ENCODE results near the gene CYB5RL.

CYB5RL gene

DNA sequence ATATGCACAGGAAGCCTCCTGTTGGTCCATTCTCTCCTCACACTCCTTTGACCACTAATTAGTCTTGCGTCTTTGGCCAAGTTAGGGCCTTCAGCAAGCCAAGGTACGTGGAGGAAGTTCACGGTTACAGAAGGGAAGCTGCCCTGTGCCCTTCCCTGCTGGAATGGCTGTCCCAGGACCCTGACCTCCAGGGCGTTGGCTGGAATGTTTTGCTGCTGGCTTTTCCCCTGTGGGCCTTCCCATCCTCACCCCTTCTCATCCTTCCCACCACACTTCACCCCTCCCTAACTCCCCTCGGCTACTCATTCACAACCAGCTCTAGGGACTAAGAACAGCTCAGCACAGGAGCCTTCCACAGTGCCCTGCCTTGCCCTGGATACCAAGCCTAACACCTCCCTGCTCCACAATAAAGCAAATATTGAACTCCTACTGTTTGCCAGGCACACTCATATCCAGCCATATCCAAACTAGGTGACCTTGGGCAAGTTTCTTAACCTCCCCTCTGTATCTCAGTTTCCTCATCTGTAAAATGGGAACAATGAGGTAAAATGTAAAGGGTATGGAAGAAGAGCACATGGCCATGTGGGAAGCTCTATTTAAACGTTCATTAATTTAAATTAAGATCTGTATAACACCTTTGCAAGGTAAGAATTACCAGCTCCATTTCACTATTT, 38.2 kb downstream of the CYB5RL start:
- DNase-seq (ENCODE audit: low read depth in 1 of 2, low spot score in 1 of 2): no peak

GRCh38 chr1:54160351-54160750, 39.5 kb downstream of the CYB5RL start:
- no peak for DNase-seq (ENCODE audit: low read depth in 1 of 2, low spot score in 1 of 2)

- no peak for DNase-seq (ENCODE audit: low read depth in 1 of 2, low spot score in 1 of 2)
Measured at GRCh38 chr1:54159733-54160316, 40.0 kb downstream of the CYB5RL start.

- no peak for DNase-seq (ENCODE audit: low read depth in 1 of 2, low spot score in 1 of 2)
Measured at GRCh38 chr1:54158071-54158470, 41.8 kb downstream of the CYB5RL start.

GRCh38 chr1:54157401-54157800, 42.4 kb downstream of the CYB5RL start:
- no peak for DNase-seq (ENCODE audit: low read depth in 1 of 2, low spot score in 1 of 2)

GRCh38 chr1:54156986-54157385, 42.8 kb downstream of the CYB5RL start:
- no peak for DNase-seq (ENCODE audit: low read depth in 1 of 2, low spot score in 1 of 2)

GRCh38 chr1:54156201-54156600, 43.6 kb downstream of the CYB5RL start:
- no peak for DNase-seq (ENCODE audit: low read depth in 1 of 2, low spot score in 1 of 2)

GRCh38 chr1:54153535-54154439, 46.0 kb downstream of the CYB5RL start:
- no peak for DNase-seq (ENCODE audit: low read depth in 1 of 2, low spot score in 1 of 2)

- DNase-seq (ENCODE audit: low read depth in 1 of 2, low spot score in 1 of 2): no peak
Measured at GRCh38 chr1:54152696-54153095, 47.1 kb downstream of the CYB5RL start, which contains the start of gene CDCP2. Gene CDCP2, minus strand, starts transcription at chr1:54153000. Its CDS starts 78 bp downstream, at chr1:54152922.

GRCh38 chr1:54151013-54151412, 48.8 kb downstream of the CYB5RL start:
- DNase-seq (ENCODE audit: low read depth in 1 of 2, low spot score in 1 of 2): no peak

Data from activated CD4-positive, alpha-beta T cell treated with anti-CD3 and anti-CD28 coated beads, Interleukin-2, amount 50 U/mL, for 24 hours (primary cell).